ENCODE data around the gene PLOD3.
"Not testable (repeated sequence)": the region's sequence is repeated elsewhere in the genome, so short reads cannot be mapped to it uniquely, and the experiment has no call there.

PLOD3 gene

DNA sequence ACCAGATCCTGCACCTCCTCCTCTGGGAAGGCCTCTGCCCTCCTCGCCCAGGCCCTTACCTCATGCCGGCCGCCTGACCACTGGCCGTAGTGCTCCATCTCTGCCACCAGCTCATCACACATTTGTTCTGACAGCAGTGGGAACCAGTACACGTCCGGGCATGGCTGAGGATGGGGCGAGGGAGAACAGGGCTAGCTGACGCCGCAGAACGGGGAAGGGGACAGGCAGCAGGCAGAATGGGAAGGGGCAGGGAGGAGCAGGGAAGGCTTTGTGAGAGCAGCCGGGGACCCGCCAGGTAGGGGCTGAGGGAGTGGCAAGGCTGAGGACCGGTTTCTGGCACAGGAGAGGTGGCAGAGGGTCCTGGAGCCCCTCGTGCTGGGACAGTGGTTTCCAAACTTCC, 8.6 kb downstream of the PLOD3 start:
- no peaks in the 10 kb centered on the region for H3K9me3 ChIP-seq (ENCODE audit: control insufficient read depth, insufficient read depth, low read length)
- H3K4me1 ChIP-seq (ENCODE audit: insufficient read depth, low read length) = no peaks in the 10 kb centered on the region
- no peaks in the 10 kb centered on the region; the same call in 1 of the 2 replicates for H3K36me3 ChIP-seq (ENCODE audit: insufficient read depth, low read length)
- H3K9ac ChIP-seq (ENCODE audit: low read depth, low read length) = no peak overlapping the region

DNA sequence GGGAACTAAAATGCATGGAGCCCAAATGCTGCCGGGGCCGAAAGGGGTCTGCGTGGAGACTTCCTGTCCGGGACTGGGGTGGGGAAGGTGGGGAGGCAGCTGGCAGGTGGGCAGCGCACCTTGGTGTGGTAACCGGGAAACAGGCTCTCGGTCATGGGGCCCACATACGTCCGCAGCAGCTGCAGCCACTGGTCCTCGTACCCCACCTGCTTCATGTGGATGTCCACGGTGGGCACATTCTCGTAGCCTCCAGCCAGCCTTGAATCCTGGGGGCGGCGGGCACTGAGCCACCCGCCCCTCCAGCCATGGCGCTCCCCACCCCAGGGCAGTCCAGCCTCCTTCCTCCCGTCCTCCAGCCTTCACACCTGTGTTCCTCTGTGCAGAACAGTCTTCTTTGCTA, 9.9 kb downstream of the PLOD3 start:
- H3K9ac ChIP-seq (ENCODE audit: low read depth, low read length) = no peak overlapping the region
- H3K4me1 ChIP-seq (ENCODE audit: insufficient read depth, low read length) = no peaks in the 10 kb centered on the region
- H3K9me3 ChIP-seq (ENCODE audit: control insufficient read depth, insufficient read depth, low read length) = no peaks in the 10 kb centered on the region
- no peaks in the 10 kb centered on the region; the same call in 1 of the 2 replicates for H3K36me3 ChIP-seq (ENCODE audit: insufficient read depth, low read length)

DNA sequence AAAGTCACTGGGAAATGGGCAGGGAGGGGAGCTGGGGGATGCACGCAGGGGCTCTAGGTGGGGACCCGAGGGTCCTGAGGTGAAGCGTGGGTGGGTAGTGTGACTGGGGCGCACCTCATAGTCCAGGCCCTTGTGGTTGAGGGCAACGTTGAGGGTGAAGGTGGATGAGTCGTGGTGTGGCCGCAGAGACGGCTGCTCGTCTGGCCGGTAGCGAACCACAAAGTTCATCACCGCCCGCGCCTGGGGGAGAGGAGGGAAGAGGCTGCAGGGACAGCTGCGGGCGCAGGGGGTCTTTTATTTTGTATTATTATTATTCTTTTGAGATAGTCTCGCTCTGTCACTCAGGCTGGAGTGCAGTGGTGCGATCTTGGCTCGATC, 10.7 kb downstream of the PLOD3 start:
- Histone ChIP-seq H3K9ac (ENCODE audit: low read depth, low read length) (no peak overlapping the region), H3K4me1 (ENCODE audit: insufficient read depth, low read length) (no peaks in the 10 kb centered on the region), H3K9me3 (ENCODE audit: control insufficient read depth, insufficient read depth, low read length) (no peaks in the 10 kb centered on the region), H3K36me3 (ENCODE audit: insufficient read depth, low read length) (no peaks in the 10 kb centered on the region; the same call in 1 of the 2 replicates)

DNA sequence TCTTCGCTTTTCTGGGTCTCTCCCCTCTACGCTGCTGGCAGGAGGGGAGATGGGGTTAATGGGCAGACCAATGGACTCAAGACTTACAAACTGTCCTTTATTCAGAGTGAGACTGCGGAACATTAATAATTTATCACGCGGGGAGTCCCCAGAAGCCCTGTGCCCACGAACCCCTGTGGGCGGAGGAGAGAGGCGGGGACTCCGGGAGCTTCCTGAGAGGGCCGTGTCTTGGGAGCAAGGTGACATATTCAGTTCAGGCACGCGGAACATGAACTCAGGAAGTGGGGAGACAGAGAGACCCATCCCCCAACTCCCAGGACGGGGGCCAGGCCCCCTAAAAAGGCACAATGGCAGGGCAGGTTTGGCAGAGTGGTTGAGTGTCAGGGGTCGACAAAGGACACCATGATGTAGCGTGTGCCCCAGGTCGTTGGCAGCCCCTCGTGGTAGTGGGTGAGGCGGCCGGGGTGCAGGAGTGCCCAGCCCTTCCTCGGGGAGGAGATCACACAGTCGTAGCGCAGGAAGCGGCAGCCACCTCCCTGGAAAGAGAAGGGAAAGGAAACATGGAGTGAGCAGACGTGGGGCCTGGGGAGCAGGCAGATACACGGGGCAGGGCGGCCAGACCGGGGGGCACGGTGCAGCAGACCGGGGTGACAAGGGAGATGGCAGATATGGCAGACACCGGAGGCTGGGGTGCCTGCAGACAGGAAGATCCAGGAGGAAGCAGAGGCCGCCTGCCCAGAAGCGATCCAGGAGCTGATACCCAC, 11.3 kb downstream of the PLOD3 start:
- Histone ChIP-seq H3K9me3 (ENCODE audit: control insufficient read depth, insufficient read depth, low read length) (no peaks in the 10 kb centered on the region), H3K9ac (ENCODE audit: low read depth, low read length) (no peak overlapping the region), H3K4me1 (ENCODE audit: insufficient read depth, low read length) (peaks cover under 1% of the 10 kb centered on the region; the same call in 1 of the 2 replicates), H3K36me3 (ENCODE audit: insufficient read depth, low read length) (no peaks in the 10 kb centered on the region; the same call in 1 of the 2 replicates)

DNA sequence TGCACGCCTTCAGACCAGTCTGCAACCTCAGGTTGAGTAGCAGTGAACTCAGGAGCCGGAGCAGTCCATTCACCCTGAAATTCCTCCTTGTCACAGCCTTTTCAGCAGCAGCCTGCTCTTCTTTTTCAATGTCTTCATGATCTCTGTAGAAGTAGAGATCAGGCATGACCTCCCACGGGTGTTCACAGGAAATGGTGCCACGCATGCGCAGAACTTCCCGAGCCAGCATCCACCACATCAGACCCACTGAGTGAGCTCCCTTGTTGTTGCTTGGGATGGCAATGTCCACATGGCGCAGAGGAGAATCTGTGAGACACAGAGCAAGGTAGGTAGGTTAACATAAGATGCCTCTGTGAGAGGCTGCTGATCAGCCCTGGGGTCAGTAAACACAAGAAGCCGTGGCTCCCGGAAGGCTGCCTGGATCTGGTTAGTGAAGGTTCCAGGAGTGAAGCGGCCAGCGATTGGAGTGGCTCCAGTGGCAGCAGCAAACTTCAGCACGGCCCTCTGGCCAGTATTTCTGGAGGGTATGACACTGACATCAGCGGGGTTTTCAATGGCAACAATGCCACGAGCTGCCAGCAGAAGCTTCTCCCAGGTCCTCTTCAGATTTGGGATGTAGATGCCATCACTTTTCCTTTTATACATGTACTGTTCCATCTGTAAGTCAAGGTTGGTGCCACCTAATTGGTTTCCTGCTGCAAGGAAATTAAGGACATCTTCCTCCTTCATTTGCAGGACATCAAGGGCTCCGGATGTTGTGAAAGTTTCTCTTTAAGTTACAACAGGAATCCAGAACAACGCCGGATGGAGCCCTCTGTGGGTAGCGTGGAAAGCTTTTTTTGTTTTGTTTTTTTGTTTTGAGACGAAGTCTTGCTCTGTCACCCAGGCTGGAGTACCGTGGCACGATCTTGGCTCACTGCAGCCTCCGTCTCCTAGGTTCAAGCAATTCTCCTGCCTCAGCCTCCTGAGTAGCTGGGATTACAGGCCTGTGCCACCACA, 13.3 kb downstream of the PLOD3 start:
- H3K9me3 ChIP-seq (ENCODE audit: control insufficient read depth, insufficient read depth, low read length); H3K9ac ChIP-seq (ENCODE audit: low read depth, low read length); H3K36me3 ChIP-seq (ENCODE audit: insufficient read depth, low read length); H3K4me1 ChIP-seq (ENCODE audit: insufficient read depth, low read length): not testable (repeated sequence)

DNA sequence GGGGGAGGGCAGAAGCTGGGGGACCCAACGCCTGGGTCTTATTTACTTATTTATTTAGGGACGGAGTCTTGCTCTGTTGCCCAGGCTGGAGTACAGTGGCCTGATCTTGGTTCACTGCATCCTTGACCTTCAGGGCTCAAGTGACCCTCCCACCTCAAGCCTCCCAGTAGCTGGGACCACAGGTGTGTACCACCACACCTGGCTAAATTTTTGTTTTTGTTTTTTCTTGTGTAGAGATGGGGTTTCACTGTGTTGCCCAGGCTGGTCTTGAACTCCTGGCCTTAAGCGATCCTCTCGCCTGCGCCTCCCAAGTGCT, 14.8 kb downstream of the PLOD3 start:
- Histone ChIP-seq H3K4me1 (ENCODE audit: insufficient read depth, low read length) (peaks cover 6% of the 10 kb centered on the region; the same call in 1 of the 2 replicates), H3K36me3 (ENCODE audit: insufficient read depth, low read length) (no peaks in the 10 kb centered on the region), H3K9me3 (ENCODE audit: control insufficient read depth, insufficient read depth, low read length) (no peaks in the 10 kb centered on the region), H3K9ac (ENCODE audit: low read depth, low read length) (peak overlapping the region; percentile 54; the same call in 1 of the 2 replicates)

DNA sequence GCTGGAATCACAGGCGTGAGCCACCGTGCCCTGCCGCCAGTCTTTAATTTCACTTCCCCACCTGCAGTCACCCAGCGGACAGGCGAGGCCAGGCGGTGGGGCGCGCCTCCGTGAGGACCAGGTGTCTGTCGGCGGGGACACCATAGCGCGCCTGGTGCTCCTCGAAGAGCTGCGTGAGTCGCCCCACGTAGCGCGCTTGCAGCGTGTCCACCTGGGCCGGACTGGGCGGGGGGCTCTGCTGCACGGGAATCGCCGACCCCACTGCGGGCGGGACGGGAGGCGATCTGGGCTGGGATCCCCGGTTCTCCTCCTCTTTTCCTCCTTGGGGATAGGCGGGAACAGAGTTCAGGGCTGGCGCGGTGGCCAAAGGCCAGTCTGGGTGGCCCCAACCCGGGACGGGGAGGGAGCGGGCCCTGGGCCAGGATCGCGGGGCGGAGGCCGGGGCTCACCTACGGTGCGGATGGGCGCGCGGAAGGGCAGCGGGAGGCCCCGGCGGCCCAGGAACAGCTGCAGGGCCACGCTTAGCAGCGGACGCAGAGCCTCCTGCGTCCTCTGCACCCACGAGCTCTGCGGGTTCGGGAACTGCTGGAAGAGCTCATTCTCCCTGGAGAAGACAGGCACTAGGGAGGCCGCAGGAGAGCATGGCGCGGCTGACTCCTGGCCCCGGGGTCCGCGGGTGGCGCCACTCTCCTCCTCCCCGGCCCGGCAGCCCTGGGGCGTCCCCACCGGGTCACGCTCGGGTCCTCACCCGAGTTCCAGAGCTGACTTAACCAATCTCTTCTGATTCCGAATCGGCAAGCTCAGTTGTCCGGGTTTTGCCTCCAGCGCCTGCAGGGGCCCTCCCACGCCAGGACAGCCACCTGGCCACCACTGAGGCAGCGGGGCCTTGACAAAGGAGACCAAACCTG, 15.4 kb downstream of the PLOD3 start:
- Histone ChIP-seq H3K36me3 (ENCODE audit: insufficient read depth, low read length) (no peaks in the 10 kb centered on the region), H3K4me1 (ENCODE audit: insufficient read depth, low read length) (peaks cover 6% of the 10 kb centered on the region; the same call in 1 of the 2 replicates), H3K9ac (ENCODE audit: low read depth, low read length) (peak overlapping the region; percentile 54)

DNA sequence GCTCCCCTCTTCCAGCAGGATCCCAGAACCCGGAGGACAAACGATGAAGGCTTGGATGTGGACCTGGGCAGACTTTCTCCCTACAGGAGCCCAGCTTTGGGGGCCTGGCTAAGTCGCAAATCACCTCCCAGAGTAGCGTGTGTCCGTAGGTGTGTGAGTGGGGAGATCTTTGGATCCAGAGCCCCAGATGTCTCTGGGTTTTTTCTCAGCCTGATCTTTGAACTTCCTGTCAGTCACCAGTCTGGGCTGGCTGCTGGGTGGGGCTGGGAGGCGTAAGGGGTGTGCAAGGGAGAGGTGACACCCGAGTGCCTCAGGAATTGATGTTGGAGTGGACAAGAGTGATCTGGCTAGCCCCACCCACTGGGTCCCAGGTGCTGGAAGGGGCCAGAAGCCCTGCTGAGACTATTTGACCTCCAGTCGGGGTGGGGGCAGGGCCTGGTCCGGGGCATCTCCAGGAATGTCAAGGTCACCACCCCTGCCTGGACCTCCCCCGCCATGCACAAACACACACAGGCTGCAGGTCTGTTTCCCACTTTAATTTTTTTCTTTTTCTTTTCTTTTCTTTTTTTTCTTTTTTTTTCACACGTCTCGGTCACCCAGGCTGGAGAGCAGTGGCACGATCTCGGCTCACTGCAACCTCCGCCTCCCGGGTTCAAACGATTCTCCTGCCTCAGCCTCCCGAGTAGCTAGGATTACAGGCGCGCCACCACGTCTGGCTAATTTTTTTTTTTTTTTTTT, 16.4 kb downstream of the PLOD3 start, which contains the start of gene MOGAT3:
Gene MOGAT3, minus strand, starts transcription at position 175 of the 738 bp plus-strand sequence. CDS start 182 bp downstream, outside the sequence.
- H3K9ac ChIP-seq (ENCODE audit: low read depth, low read length) = peak within 1 kb of the TSS; percentile 54
- no peaks in the 10 kb centered on the region for H3K36me3 ChIP-seq (ENCODE audit: insufficient read depth, low read length)
- no peaks in the 10 kb centered on the region for H3K9me3 ChIP-seq (ENCODE audit: control insufficient read depth, insufficient read depth, low read length)
- H3K4me1 ChIP-seq (ENCODE audit: insufficient read depth, low read length) = peaks cover 6% of the 10 kb centered on the region; the same call in 1 of the 2 replicates

More for the DNA sequence above, 15.4 kb downstream of the PLOD3 start:
- H3K9me3 ChIP-seq (ENCODE audit: control insufficient read depth, insufficient read depth, low read length) = no peaks in the 10 kb centered on the region

DNA sequence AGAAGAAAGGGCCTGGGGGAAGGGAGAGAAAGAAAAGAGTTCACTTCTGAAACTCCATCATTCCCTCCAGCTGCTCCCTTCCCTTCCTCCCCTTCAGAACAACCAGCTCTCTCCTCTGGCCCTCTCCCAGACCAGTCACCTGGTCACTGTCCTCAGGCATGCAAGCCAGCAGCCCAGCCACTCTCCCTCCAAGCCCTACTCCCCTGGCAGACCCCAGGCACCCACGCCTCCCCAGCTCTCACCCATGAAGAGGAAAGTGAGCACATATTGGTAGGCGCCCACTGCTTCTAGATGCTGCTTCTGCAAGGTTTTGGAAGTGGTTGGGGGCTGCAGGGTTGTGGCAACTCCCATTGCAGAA, 16.9 kb downstream of the PLOD3 start:
- H3K9me3 ChIP-seq (ENCODE audit: control insufficient read depth, insufficient read depth, low read length) = no peaks in the 10 kb centered on the region
- H3K4me1 ChIP-seq (ENCODE audit: insufficient read depth, low read length) = peaks cover 6% of the 10 kb centered on the region; the same call in 1 of the 2 replicates
- no peaks in the 10 kb centered on the region for H3K36me3 ChIP-seq (ENCODE audit: insufficient read depth, low read length)
- H3K9ac ChIP-seq (ENCODE audit: low read depth, low read length) = peak overlapping the region; percentile 54; the same call in 1 of the 2 replicates

DNA sequence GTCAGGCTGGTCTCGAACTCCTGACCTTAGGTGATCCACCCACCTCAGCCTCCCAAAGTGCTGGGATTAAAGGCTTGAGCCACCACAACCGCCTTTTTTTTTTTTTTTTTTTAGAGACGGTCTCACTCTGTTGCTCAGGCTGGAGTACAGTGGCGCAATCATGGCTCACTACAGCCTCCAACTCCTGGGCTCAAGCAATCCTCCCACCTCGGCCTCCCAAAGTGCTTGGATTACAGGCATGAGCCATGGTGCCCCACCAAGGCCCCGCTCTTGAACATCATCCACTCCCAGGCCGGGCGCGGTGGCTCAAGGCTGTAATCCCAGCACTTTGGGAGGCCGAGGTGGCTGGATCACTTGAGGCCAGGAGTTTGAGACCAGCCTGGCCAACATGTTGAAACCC, 17.9 kb downstream of the PLOD3 start:
- not testable (repeated sequence) for H3K9me3 ChIP-seq (ENCODE audit: control insufficient read depth, insufficient read depth, low read length); H3K9ac ChIP-seq (ENCODE audit: low read depth, low read length); H3K4me1 ChIP-seq (ENCODE audit: insufficient read depth, low read length); H3K36me3 ChIP-seq (ENCODE audit: insufficient read depth, low read length)

DNA sequence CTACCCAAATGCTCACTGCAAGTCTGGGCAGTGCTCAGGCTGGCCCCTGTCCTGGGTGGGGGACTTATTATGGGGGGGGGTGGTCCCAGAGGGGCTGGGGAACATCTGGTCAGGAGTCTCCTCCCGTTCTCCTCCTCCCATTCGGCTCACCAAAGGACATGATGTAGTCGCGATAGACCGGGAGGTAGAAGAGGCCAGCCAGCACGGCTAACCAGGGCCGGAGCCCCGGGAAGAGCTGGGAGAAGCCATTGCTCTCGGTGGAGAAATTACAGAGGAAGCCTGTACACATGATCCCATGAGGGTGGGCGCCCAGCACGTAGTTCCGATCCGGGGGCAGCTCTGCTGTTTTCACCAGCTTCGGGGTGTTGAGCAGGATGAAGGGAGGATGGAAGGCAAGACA, 18.9 kb downstream of the PLOD3 start:
- Histone ChIP-seq H3K9me3 (ENCODE audit: control insufficient read depth, insufficient read depth, low read length) (no peaks in the 10 kb centered on the region), H3K36me3 (ENCODE audit: insufficient read depth, low read length) (no peaks in the 10 kb centered on the region), H3K9ac (ENCODE audit: low read depth, low read length) (no peak overlapping the region), H3K4me1 (ENCODE audit: insufficient read depth, low read length) (peaks cover 6% of the 10 kb centered on the region; the same call in 1 of the 2 replicates)

DNA sequence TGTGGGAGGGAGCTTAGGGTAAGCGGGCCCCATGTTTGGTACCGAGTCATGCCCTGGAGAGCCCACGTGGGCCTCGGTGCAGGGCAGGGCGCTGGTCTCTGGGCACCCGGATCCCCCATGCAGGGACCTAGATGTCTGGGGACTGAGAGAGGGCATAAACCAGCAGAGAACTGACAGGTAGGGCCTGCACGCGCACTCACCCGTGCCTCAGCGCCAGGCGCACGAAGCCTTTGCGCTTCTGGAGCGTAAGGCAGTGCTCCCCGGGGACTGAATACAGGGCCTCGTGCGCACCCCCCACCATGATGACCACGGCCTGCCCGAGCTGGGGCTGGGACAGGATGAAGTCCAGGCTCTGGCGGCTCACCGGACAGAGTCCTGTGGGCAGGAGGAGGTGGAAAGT, 19.4 kb downstream of the PLOD3 start:
- Histone ChIP-seq H3K36me3 (ENCODE audit: insufficient read depth, low read length) (no peaks in the 10 kb centered on the region), H3K9ac (ENCODE audit: low read depth, low read length) (no peak overlapping the region), H3K4me1 (ENCODE audit: insufficient read depth, low read length) (peaks cover 6% of the 10 kb centered on the region; the same call in 1 of the 2 replicates), H3K9me3 (ENCODE audit: control insufficient read depth, insufficient read depth, low read length) (no peaks in the 10 kb centered on the region)

DNA sequence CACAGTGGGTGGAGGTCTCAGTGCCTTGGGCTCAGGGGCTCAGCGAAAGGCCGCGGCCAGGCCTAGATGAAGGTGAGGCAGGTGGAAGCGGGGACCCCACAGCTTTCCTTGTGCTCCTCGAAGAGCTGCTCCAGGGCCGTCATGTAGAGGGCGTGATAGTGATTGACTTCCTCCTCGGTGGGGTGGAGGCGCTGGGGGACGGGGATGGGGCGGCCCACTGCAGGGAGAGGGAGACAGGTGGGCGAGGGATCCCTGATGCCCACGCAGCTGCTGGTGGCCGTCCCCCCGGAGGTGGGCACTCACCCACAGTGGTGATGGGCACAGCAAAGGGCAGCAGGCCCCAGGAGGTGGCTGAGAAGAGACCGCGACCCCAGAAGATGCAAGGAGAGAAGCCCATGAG, 21.5 kb downstream of the PLOD3 start:
- Histone ChIP-seq H3K9ac (ENCODE audit: low read depth, low read length) (no peak overlapping the region), H3K36me3 (ENCODE audit: insufficient read depth, low read length) (no peaks in the 10 kb centered on the region), H3K4me1 (ENCODE audit: insufficient read depth, low read length) (peaks cover 4% of the 10 kb centered on the region; the same call in 1 of the 2 replicates), H3K9me3 (ENCODE audit: control insufficient read depth, insufficient read depth, low read length) (no peaks in the 10 kb centered on the region)

Data from ES-I3 (cell line).